HepG2 (cell line): ENCODE measurements around the gene FASTK. TPM values are rescaled to one million over a fixed set of nuclear protein-coding genes. Genes with fewer than 3 reads are reported as not detected.

ENCODE experiments used
- ATAC-seq: fragments of 200-7000 bp; cut with Tn5 transposase; 3 replicates; pipeline ENCODE4 v1.9.1; 2020; ENCODE audit warnings: mild to moderate bottlenecking, moderate library complexity
- BruUV-seq: library from RNA; stranded (reverse); fragments of 400-500 nt; replicated peaks from 2 replicates; lab custom pipeline; 2021; lab: Mats Ljungman, UMichigan
- CTCF ChIA-PET: fragments of 300-600 bp; formaldehyde crosslinking; extraction: SDS; loops from one replicate; lab custom pipeline; 2021; ENCODE audit warnings: low total read pairs, inconsistent platforms, low intra/inter-chr PET ratio; lab: Yijun Ruan, JAX
- POLR2A ChIA-PET: fragments of 350-600 bp; sonication (Branson Sonifier 250); formaldehyde crosslinking; loops from one replicate; lab custom pipeline; 2020; ENCODE audit warnings: antibody characterized with exemption, inconsistent platforms; lab: Yijun Ruan, JAX
- DNase-seq: peaks from one replicate; pipeline ENCODE4 v3.0.0-alpha.2; 2015; ENCODE audit warnings: low spot score
- FAIRE-seq: peaks from 3 replicates; lab custom pipeline; 2011; peaks lifted over from hg19 to GRCh38; lab: Jason Lieb, UNC
- H2AFZ ChIP-seq: one replicate; pipeline ENCODE4 v1.6.1; 2011; ENCODE audit warnings: low read length, inconsistent platforms
- H3K27ac ChIP-seq: fragments of 300-600 bp; 3 replicates; pipeline ENCODE4 v1.8.0; 2011; ENCODE audit warnings: mixed run types, mild to moderate bottlenecking, mixed read lengths, low read length, inconsistent platforms; ENCODE audit not compliant: insufficient read depth; ENCODE audit errors: extremely low read length
- H3K27me3 ChIP-seq, 2 experiments: fragments of 200-600 bp in 1 of 2; 2 replicates in 1 of 2; 3 replicates in 1 of 2; pipeline versions ENCODE4 v1.6.0 to v1.8.0; 2011; ENCODE audit warnings: low read length in 2 of 2, mild to moderate bottlenecking in 2 of 2, moderate library complexity in 2 of 2, inconsistent platforms in 1 of 2; ENCODE audit not compliant: insufficient read depth in 2 of 2, control insufficient read depth in 1 of 2
- H3K36me3 ChIP-seq, 2 experiments: fragments of 200-600 bp in 1 of 2; replicated peaks in 1 of 2; 2 replicates in 1 of 2; 3 replicates in 1 of 2; pipeline versions ENCODE4 v1.5.1 to v1.8.0; 2011; ENCODE audit warnings: low read length in 2 of 2, inconsistent platforms in 1 of 2; ENCODE audit not compliant: insufficient read depth in 2 of 2, control insufficient read depth in 1 of 2
- H3K4me1 ChIP-seq: 2 replicates; pipeline ENCODE4 v1.5.1; 2012; ENCODE audit warnings: low read length, inconsistent platforms; ENCODE audit not compliant: insufficient read depth
- H3K4me2 ChIP-seq: 2 replicates; pipeline ENCODE4 v1.6.0; 2011; ENCODE audit warnings: low read depth, low read length, inconsistent platforms
- H3K4me3 ChIP-seq, 3 experiments: fragments of 200-600 bp in 1 of 3; sonication (generic), shearing (Covaris generic) in 1 of 3; replicated peaks in 1 of 3; 2 replicates each; pipeline ENCODE4 v1.5.1; 2011 to 2016; ENCODE audit warnings: low read length in 3 of 3, inconsistent platforms in 2 of 3, low read depth in 2 of 3, mild to moderate bottlenecking in 2 of 3, control low read depth in 1 of 3, mixed read lengths in 1 of 3; ENCODE audit not compliant: insufficient read depth in 1 of 3
- H3K79me2 ChIP-seq: one replicate; pipeline ENCODE4 v1.6.1; 2011; ENCODE audit warnings: low read length, inconsistent platforms; ENCODE audit not compliant: insufficient read depth
- H3K9ac ChIP-seq: 2 replicates; pipeline ENCODE4 v1.6.0; 2011; ENCODE audit warnings: mild to moderate bottlenecking, low read depth, low read length, inconsistent platforms; ENCODE audit not compliant: insufficient read depth
- H3K9me3 ChIP-seq: 2 replicates; pipeline ENCODE4 v1.5.1; 2012; ENCODE audit warnings: mild to moderate bottlenecking, low read length
- H4K20me1 ChIP-seq: 2 replicates; pipeline ENCODE4 v1.6.0; 2011; ENCODE audit warnings: inconsistent platforms, mild to moderate bottlenecking, low read length, moderate library complexity; ENCODE audit not compliant: insufficient read depth
- CBX1 ChIP-seq: IDR thresholded peaks from one replicate; pipeline ENCODE4 v1.6.1; 2016; ENCODE audit warnings: antibody characterized with exemption, low read depth
- CENPX ChIP-seq: sonication (generic); formaldehyde crosslinking; IDR thresholded peaks from 2 replicates; pipeline ENCODE4 v1.9.0; 2021; ENCODE audit warnings: mild to moderate bottlenecking, missing genetic modification reagents, moderate library complexity
- PHF5A ChIP-seq: IDR thresholded peaks from one replicate; pipeline ENCODE4 v1.6.1; 2018; ENCODE audit warnings: low read depth, missing genetic modification reagents; ENCODE audit not compliant: unreplicated experiment
- PITX1 ChIP-seq: sonication (generic); formaldehyde crosslinking; IDR thresholded peaks from 2 replicates; pipeline ENCODE4 v1.5.1; 2020; ENCODE audit warnings: mild to moderate bottlenecking, missing genetic modification reagents
- RFX1 ChIP-seq: fragments of 450-650 bp; IDR thresholded peaks from 2 replicates; pipeline ENCODE4 v1.6.1; 2017
- ZBTB1 ChIP-seq: sonication (generic); formaldehyde crosslinking; IDR thresholded peaks from 2 replicates; pipeline ENCODE4 v1.4.0; 2020; ENCODE audit warnings: missing genetic modification reagents, borderline replicate concordance
- ZBTB42 ChIP-seq: sonication (generic); formaldehyde crosslinking; IDR thresholded peaks from 2 replicates; pipeline ENCODE4 v1.5.0; 2020; ENCODE audit warnings: mild to moderate bottlenecking, missing genetic modification reagents
- ZNF337 ChIP-seq: sonication (generic); formaldehyde crosslinking; IDR thresholded peaks from 2 replicates; pipeline ENCODE4 v1.5.1; 2020; ENCODE audit warnings: missing genetic modification reagents, low read depth, mild to moderate bottlenecking, borderline replicate concordance
- ZNF629 ChIP-seq: sonication (generic); formaldehyde crosslinking; conservative IDR thresholded peaks from 2 replicates; pipeline ENCODE4 v1.5.0; 2020; ENCODE audit warnings: missing genetic modification reagents
- ZNF674 ChIP-seq: sonication (generic); formaldehyde crosslinking; IDR thresholded peaks from 2 replicates; pipeline ENCODE4 v1.5.0; 2020; ENCODE audit warnings: low read depth, mild to moderate bottlenecking, missing genetic modification reagents
- ZNF678 ChIP-seq: sonication (generic); formaldehyde crosslinking; IDR thresholded peaks from 2 replicates; pipeline ENCODE4 v1.4.0; 2020; ENCODE audit warnings: mild to moderate bottlenecking, missing genetic modification reagents
- WGBS: methylation state at CpG from one replicate; pipeline ENCODE4 v1.1.6; 2017; ENCODE audit warnings: low lambda C conversion rate; 5-methylcytosine and 5-hydroxymethylcytosine counted together
- in situ Hi-C: cut with HindIII; loops from 2 replicates; pipeline ENCODE4 v1.10.0; 2017; ENCODE audit warnings: low pct_unique_long_range_greater_than_20kb; ENCODE audit not compliant: extremely low pct_ligation_motif_present
- intact Hi-C: fragments of 100-400 bp; cut with micrococcal nuclease; formaldehyde crosslinking; loops from one replicate; pipeline ENCODE4 v1.10.0; 2022; ENCODE audit not compliant: unreplicated experiment
- polyA plus RNA-seq, 8 experiments: library from polyadenylated mRNA; depleted of rRNA in 3 of 8; stranded (reverse) in 7 of 8; unstranded in 1 of 8; fragments of >200 nt; fragmentation: Illumina TruSeq in 4 of 8; extraction: Trizol in 4 of 8; gene quantifications; 2 replicates each; pipeline versions ENCODE4 v1.2.1 to v1.2.3, GENCODE V29; 2011 to 2016; ENCODE audit warnings: low read depth in 4 of 8, missing spikeins in 1 of 8, mixed read lengths in 1 of 8; ENCODE audit not compliant: insufficient read depth in 1 of 8
- total RNA-seq, 5 experiments: library from RNA; depleted of rRNA; stranded (reverse); fragments of >200 nt; fragmentation: Illumina TruSeq; extraction: Trizol; gene quantifications; 2 replicates each; pipeline ENCODE4 v1.2.3, GENCODE V29; 2016; ENCODE audit warnings: low read depth in 1 of 5
- TF ChIP-seq, protein P1 (sequence below), 2 experiments: sonication (generic) in 1 of 2; formaldehyde crosslinking in 1 of 2; IDR thresholded peaks; 2 replicates each; pipeline versions ENCODE4 v1.4.0 to v1.6.1; 2016 to 2020; ENCODE audit warnings: borderline replicate concordance in 1 of 2, low read depth in 1 of 2, mild to moderate bottlenecking in 1 of 2, missing genetic modification reagents in 1 of 2

FASTK gene
- total and polyA plus RNA-seq, 2 of the 13 experiments (the other 11 are each of a cell fraction or from before 2014, with no cell fraction given): 52.9 to 55.7 TPM

DNA sequence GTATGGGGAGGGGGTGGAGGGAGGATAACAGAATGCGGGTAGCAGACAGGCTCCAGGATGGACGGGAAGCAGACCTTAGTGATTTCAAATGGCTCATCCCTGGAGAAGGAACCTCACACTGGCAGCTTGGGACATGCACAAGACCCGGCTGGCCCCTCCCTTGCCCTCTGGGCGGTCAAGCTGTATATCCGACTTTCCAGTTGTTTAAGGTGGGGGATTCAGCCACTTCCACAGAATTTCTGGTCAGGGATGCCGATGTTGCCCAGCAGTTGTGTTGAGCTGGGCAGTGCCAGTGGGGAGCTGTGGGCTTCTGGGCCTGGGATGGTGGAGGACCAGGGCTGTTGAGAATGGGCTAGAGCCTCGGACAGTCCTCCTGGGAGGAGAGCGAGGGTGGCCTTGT lies 48.1 kb upstream of the FASTK start:
- H3K4me3 ChIP-seq: no peak overlapping the region
- ATAC-seq: no peak
- intact Hi-C loops (loop anchor here (1.0 kb wide), 1 partner anchor 25 kb away; no protein-coding TSS in a partner anchor), in situ Hi-C loops (loop anchor here (10.0 kb wide), 1 partner anchor 176 kb away; no protein-coding TSS in a partner anchor)
- DNase-seq: no peak
- no peak overlapping the region for H3K4me2 ChIP-seq
- peaks cover 6% of the 10 kb centered on the region; the same call in 1 of the 2 replicates for H4K20me1 ChIP-seq
- FAIRE-seq: no peak
- H2AFZ ChIP-seq: no peak overlapping the region
- H3K9me3 ChIP-seq: no peaks in the 10 kb centered on the region
- no peak overlapping the region for H3K27ac ChIP-seq
- no peaks in the 10 kb centered on the region for H3K27me3 ChIP-seq
- no TSS peak for BruUV-seq
- no peak overlapping the region for H3K9ac ChIP-seq
- peaks cover 17 to 73% of the 10 kb centered on the region in 2 experiments for H3K36me3 ChIP-seq
- no peaks in the 10 kb centered on the region for H3K79me2 ChIP-seq
- TF ChIP-seq PITX1 (CRISPR knock-in tag) (no peak), ZBTB1 (CRISPR knock-in tag) (no peak), ZNF674 (CRISPR knock-in tag) (no peak)
- WGBS: 92% methylated on average over 6 of the region's 8 CpGs
- ChIA-PET CTCF (no interaction called here), POLR2A (no interaction called here)
- no peaks in the 10 kb centered on the region for H3K4me1 ChIP-seq

DNA sequence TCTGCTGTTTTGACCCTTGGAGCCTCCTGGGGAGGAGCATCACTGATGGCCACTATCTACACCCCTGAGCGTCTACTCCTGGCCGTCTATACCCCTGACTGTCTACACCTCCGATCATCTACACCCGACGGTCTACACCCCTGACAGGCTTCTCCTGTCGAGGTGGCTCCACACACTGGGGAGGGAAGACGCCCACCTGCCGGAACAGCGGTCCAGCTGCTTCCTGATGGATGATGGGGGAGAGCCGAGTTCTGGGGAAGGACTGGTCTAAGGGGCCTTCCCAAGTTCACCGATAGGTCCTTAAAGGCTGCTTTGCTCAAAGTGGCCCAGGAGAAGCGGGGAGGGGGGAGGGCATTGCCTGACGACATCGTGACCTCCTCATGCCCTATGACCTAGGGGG lies 47.5 kb upstream of the FASTK start:
- WGBS: 91% methylated on average over 14 of the region's 14 CpGs
- in situ Hi-C loops (loop anchor here (10.0 kb wide), 1 partner anchor 177 kb away; no protein-coding TSS in a partner anchor), intact Hi-C loops (loop anchor here (1.0 kb wide), 1 partner anchor 25 kb away; no protein-coding TSS in a partner anchor)
- Histone ChIP-seq H3K9ac (no peak overlapping the region), H3K4me1 (no peaks in the 10 kb centered on the region), H3K27me3 (no peaks in the 10 kb centered on the region), H3K9me3 (no peaks in the 10 kb centered on the region), H4K20me1 (peaks cover 6% of the 10 kb centered on the region; the same call in 1 of the 2 replicates), H2AFZ (no peak overlapping the region), H3K27ac (no peak overlapping the region), H3K79me2 (no peaks in the 10 kb centered on the region), H3K36me3 (peaks cover 17 to 70% of the 10 kb centered on the region in 2 experiments), H3K4me2 (no peak overlapping the region), H3K4me3 (no peak overlapping the region)
- ATAC-seq (no peak), DNase-seq (no peak), FAIRE-seq (no peak)
- ChIA-PET CTCF (no interaction called here), POLR2A (no interaction called here)
- BruUV-seq: no TSS peak
- TF ChIP-seq PHF5A (CRISPR knock-in tag): no peak
- no peak for TF ChIP-seq ZNF337 (CRISPR knock-in tag)
- no peak for TF ChIP-seq ZNF678
- no peak for TF ChIP-seq RFX1
- TF ChIP-seq CENPX: no peak
- no peak for TF ChIP-seq ZNF629 (CRISPR knock-in tag)
- no peak for TF ChIP-seq CBX1
- TF ChIP-seq ZBTB42 (CRISPR knock-in tag): no peak
- TF ChIP-seq, protein P1, sequence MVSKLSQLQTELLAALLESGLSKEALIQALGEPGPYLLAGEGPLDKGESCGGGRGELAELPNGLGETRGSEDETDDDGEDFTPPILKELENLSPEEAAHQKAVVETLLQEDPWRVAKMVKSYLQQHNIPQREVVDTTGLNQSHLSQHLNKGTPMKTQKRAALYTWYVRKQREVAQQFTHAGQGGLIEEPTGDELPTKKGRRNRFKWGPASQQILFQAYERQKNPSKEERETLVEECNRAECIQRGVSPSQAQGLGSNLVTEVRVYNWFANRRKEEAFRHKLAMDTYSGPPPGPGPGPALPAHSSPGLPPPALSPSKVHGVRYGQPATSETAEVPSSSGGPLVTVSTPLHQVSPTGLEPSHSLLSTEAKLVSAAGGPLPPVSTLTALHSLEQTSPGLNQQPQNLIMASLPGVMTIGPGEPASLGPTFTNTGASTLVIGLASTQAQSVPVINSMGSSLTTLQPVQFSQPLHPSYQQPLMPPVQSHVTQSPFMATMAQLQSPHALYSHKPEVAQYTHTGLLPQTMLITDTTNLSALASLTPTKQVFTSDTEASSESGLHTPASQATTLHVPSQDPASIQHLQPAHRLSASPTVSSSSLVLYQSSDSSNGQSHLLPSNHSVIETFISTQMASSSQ (IDR thresholded peaks at IDR 0.05; ENCODE audit: low read depth): no peak
- TF ChIP-seq, protein P1 (CRISPR knock-in tag; IDR thresholded peaks at IDR 0.05; ENCODE audit: borderline replicate concordance): no peak
